DMS153 (cell line): Measurements from ENCODE around the gene TNRC6C.
A peak's percentile ranks its signal among the peaks of the same experiment; 100 is the strongest.
"Not testable (repeated sequence)": the region's sequence is repeated elsewhere in the genome, so short reads cannot be mapped to it uniquely, and the experiment has no call there.

ENCODE experiments used
- DNase-seq: peaks from one replicate; lab custom pipeline; 2025; lab: John Stamatoyannopoulos, UW

TNRC6C gene

DNA sequence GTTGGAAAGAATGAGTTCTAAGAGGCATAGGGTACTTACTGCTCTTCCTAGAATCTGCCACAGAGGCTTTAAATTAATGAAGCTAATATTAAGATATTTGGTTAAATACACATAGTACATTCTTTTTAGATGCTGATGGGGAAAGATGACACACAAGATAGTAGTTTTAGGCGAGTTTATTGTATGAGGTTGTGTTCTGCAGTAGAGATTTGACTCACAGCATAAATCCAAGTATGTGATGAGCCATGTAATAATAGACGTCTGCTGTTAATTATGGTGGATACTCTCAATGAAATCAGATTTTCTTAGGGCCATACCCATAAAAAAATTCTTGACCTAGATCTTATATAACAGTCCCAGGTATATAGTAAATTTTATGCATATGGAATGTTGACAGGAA, 8.0 kb downstream of the TNRC6C start:
- no peak for DNase-seq

- no peak for DNase-seq
Measured at GRCh38 chr17:77968788-77969187, 10.3 kb downstream of the TNRC6C start.

DNA sequence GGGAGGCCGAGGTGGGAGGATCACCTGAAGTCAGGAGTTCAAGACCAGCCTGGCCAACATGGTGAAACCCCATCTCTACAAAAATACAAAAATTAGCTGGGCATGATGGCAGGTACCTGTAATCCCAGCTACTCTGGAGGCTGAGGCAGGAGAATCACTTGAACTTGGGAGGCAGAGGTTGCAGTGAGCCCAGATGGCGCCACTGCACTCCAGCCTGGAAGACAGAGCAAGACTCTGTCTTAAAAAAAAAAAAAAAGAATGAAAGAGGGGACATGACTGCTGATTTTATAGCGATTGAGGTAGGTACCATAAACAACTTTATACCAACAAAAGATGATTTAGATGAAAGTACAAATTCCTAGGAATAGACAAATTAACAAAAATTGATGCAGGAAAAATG, 13.8 kb downstream of the TNRC6C start:
- DNase-seq: not testable (repeated sequence)

GRCh38 chr17:77973953-77974352, 15.4 kb downstream of the TNRC6C start:
- no peak for DNase-seq

DNA sequence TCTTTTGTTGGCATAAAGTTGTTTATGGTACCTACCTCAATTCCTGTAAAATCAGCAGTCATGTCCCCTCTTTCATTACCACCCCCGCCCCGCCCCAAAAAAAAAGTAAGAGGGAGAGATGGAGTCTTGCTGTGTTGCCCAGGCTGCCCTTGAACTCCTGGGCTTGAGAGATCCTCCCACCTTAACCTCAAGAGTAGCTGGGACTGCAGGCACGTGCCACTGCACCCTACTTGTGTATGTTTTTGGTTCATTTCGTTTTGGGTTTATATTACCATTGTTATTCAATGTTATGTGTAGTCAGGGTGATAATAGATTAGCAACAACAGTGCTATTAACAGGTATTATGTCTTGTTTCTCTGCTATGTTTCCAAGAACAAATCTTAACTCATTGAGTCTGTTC, 15.9 kb downstream of the TNRC6C start:
- DNase-seq: no peak

GRCh38 chr17:77982430-77982829, 23.9 kb downstream of the TNRC6C start:
- DNase-seq: not testable (repeated sequence)

GRCh38 chr17:77990301-77990700, 31.8 kb downstream of the TNRC6C start:
- DNase-seq: no peak

DNA sequence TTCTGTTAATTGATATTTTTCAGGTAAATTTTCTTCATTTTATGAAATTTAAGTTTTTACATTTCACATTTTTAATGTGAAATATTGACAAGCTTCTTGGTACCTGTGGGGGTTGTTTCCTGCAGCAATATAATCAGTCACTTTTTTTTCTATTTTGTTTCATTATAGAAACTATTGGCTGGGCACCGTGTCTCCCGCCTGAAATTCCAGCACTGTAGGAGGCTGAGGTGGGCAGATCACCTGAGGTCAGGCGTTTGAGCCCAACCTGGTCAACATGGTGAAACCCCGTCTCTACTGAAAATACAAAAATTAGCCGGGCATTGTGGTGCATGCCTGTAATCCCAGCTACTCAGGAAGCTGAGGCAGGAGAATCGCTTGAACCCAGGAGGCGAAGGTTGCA, 35.2 kb downstream of the TNRC6C start:
- DNase-seq: not testable (repeated sequence)

DNA sequence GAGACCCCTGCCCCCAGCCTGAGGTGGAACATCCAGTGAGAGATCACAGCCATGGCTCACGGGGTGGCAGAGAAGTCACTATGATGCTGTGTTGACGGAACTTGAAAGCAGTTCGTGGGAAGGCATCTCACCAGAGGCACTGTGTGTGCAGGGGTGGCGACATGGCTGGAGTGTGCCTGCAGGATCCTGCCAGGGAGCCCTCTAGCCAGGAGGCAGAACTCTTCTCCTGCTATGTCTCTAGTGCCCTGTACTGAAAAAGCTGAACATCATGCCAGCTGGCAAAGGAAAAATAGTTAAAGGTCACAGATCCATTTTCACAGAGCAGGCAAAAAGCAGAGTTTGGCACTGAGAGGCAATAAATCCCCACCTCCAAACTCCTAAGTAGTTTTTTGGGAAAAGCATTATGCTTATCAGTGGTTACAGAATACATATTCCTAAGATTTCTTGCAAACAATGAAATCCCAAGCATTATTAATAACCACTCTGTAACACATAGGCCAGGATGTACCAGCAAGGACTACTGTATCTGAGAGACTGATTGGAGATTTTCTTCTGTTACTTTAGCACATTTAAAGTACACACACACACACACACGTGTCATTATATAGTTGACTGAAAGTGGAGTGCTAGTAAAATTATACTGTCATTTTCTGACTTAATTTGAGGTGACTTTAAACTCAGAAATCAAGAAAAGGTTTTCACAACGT, 36.8 kb downstream of the TNRC6C start:
- DNase-seq: no peak

DNA sequence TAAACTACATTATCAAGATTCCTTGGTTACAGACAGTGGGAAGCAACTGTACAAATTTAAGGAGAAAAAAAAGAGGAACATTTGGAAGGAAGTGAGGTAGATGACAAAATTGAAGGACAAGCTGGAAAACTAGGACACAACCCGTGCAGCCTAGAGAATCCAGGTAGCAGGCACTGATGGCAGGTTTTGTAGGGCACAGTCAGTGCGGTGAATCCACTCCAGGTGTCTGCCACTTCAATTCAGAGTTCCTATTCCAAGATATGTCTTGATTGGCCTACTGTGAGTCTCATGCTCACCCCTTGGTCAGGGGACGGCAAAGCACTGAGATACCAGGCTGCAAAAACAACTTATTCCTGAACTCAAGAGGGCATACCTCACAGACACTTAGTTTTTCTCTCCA, 37.8 kb downstream of the TNRC6C start:
- DNase-seq: no peak

- DNase-seq: no peak
Measured at GRCh38 chr17:77999413-78000173, 41.1 kb downstream of the TNRC6C start.

DNA sequence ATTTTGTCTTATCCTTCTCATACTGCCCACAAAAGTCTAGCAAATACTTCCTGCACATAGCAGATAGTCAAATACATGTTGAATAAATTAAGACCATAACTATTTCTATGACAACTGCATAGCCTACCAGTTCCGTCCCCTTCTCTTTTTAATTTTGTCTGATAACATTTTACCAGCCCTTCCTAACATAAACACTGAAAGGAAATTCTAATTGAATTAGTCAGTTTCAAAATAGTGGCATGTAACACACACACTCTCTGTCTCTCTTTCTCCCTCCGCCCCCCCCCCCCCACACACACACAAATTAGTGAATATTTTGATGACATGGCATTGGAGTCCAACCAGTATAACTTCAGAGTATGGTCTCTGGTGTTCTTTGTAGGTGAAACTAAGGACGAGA, 41.8 kb downstream of the TNRC6C start:
- no peak for DNase-seq

DNA sequence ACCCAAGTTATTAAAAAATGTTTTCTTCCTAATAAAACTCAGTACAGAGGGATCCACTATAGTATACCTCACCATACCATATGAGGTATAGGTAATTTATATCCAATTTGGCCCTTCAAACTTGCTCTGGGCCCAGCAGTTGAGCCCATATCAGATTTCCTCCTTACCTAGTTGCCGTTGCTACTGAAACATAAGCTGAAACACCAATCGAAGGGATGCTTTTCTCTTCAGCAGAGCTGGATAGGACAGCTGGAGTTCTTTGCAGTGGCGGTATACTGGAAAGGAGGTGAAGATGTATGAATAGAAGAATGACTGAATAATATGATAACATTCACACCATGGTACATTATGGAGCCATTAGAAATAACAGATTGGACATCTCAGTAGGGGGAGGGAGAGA, 42.7 kb downstream of the TNRC6C start:
- no peak for DNase-seq

DNA sequence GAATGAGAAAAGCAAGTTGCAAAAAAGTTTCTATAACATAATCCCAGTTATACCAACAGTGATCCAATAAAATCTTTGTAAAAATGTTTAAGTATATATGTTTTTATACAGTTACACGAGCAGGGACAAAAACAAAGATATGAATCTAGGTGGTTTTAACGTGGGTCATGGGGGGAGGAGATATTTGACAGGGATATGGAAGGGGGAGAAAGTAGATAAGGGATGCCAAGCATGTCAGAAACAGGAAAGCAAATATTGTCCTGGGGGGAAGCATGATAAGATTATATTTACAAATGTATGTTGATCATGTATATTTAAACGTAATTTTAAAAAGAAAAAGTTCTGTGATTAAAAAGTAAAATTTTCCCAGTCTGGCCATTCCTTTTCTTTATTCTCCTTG, 43.1 kb downstream of the TNRC6C start:
- DNase-seq: no peak

- DNase-seq: no peak
Measured at GRCh38 chr17:78002166-78002565, 43.7 kb downstream of the TNRC6C start.

- no peak for DNase-seq
Measured at GRCh38 chr17:78005452-78006171, 47.1 kb downstream of the TNRC6C start.

- DNase-seq: no peak
Measured at GRCh38 chr17:78006338-78006737, 47.8 kb downstream of the TNRC6C start.

DNA sequence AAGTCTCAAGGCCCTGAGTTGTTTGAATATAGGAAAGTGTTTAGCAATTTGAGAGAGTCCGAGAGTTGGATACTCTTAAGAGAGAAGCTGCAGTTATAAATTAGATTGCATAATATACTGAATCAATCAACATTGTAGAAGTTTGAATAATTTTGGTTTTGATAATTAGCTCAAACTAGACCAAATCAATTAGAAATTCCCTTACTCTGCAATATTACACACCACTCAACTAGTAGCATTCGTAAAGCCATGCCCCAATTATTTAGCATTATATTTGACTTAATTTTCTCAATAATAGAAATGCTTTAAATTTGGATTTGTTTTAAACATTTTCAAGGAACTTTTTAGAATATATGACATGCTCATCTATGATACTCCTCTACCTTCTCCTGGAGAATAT, 49.1 kb downstream of the TNRC6C start:
- no peak for DNase-seq

DNA sequence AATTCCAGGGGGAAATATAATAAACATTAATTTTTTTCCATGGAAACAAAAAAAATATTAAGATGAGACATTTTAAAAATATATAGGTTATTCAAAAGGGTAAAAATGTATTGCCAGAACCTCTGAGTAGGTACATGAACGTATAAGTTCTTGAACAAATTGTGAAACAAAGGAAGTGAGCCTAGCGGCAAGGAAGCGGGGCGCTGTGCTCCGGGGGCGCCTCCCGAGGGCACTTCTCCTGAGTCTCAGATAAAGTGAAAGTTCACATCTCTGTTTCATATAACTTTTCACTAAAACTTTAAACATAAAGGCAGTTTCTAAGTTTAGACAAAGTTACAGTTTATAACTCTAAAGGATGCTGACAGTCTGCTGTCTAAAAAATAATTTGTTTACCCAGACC, 52.3 kb downstream of the TNRC6C start:
- DNase-seq: no peak

DNA sequence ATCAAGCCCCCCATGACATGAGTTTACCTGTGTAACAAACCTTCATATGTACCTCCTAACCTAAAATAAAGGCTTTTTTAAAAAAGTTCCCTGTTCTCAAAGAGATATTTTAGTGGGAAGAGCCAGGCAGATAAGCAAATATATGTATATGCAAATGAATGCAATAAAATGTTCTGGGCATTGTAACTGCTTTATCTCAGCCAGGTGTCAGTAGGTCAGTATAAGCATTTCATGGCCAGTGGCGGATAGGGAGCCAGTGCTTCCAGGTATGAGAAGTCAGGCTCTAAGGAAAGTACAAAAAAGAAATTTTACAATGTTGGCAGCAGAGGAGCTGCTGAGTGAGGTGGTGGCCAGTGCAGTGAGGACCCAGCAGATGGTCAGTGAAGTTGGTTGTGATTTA, 53.9 kb downstream of the TNRC6C start:
- DNase-seq: no peak

DNA sequence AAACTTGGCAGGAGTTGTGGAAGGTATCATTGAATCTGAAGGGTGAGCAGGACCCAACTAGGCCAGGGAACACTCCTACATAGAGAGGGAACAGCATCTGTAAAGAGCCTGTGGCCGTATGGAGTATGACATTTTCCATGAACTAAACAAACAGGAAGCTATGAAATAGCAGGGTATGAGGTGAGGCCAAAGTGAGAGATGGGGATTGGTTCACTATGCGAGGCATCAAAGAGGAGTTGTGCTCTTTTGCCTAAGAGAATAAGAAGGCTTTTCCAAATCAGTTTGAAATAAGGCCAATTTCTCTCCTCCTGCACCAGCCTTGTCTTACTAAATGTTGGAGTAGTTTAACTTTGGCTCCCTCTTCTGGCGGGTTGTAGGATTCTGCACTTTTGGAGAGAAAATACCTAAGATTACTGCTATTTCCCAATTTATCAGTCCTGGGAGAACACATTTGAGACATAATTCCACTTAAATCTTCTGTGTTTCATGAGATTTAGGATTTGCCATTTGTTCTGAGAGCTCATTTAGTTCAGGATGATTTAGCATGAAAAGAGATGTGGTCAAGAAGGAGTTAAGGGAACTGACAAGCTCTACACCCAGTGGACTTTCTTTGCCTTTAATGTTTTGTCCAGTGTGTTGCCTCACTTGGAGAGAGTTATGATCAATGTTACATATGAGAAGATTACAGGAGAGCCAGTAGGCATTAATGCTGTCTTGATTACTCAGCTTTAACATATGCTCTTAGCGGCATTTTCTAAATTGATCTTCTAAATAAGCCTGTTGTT, 55.4 kb downstream of the TNRC6C start:
- peak; percentile 18 for DNase-seq

DNA sequence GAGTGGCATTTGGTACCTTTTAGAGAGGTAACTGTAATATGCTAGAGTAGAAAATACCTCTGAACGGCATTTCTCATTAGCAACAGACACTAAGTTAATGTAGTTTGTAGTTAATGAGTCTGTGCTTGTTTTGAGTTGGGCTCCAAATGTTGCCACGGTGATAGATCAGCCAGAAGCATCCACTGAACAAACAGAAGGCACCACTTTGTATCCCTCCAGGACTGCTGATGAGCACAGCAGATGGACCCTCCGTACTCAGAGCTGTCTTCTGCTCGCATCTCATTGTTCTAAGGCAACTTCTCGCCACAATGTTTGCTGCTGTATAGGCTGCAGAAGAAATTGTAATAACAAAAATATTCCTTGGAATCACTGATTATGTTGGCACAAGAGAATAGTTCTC, 56.1 kb downstream of the TNRC6C start:
- DNase-seq: no peak
